ENCODE data around the gene AADACL4.

AADACL4 gene

GRCh38 chr1:12643785-12644184 lies at the start of gene AADACL4:
AADACL4 (plus strand) TSS chr1:12644085; CDS start chr1:12644547, 462 bp downstream.
- no peak for DNase-seq
- TF ChIP-seq POLR2A (IDR thresholded peaks at IDR 0.05; ENCODE audit: low read length) = no peak
- TF ChIP-seq GATA1 (IDR thresholded peaks at IDR 0.05; ENCODE audit: low read depth, low read length) = no peak

DNA sequence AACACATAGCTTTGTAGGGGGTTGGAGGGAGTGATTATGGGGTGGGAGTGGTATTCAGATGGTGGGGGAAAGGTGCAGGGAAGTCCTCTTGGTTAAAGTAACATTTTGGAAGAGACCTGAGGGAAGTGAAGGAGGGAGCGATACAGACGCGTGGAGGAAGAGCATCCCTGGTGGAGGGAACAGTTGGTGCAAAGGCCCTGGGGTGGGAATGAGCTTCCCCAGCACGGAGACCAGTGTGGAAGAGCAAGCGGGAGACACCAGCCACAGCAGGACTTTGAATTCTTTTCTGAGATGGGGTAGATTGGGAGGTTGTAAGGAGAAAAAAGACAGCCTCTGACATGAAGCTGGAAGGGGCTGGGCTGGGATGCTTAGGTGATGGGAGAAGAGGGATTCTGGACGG lies 49.4 kb upstream of the AADACL4 start:
- no peak for DNase-seq
- no peak for TF ChIP-seq GATA1 (IDR thresholded peaks at IDR 0.05; ENCODE audit: low read depth, low read length)
- TF ChIP-seq POLR2A (IDR thresholded peaks at IDR 0.05; ENCODE audit: low read length) = no peak

DNA sequence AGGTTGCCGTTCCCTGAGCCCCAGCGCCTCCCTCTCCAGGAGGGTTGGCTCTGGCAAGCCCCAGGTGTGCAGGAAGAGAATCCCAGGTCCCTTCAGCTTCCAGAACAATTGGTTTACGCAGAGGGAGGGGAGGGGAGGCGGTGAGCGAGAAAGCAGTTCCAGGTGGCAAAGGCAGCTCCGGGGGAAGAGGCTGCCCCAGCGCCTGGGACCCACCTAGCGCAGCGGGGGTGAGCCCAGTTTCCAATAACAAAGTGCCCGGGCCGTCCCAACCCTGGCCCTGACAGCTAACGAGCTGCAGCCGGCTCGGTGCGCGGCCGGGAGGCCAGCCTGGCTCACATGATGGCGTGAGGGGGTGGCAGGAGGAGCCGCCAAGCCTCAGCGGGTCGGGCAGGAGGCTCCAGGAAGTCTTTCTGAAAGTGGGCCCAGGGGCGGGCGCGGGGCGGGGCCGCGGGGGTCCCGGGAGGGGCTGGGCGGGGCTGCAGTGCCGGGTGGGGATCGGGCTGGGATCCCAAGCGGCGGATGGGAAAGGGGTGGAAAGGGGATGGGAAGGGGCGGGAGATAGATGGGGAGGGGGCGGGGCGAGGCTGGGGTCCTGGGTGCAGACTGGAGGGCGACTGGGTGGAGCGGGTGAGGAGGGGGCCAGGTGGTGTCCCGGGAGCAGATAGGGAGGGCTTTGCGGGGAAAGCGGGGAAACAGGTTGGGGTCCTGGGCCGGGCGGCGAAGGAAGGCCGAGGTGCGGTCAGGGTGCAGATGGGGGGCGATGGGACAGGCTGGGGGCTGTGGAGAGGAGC lies 48.7 kb upstream of the AADACL4 start:
- DNase-seq = peak in 1 of 2 experiments; percentile 15
- TF ChIP-seq GATA1 (IDR thresholded peaks at IDR 0.05; ENCODE audit: low read depth, low read length) (no peak), POLR2A (IDR thresholded peaks at IDR 0.05; ENCODE audit: low read length) (no peak)

DNA sequence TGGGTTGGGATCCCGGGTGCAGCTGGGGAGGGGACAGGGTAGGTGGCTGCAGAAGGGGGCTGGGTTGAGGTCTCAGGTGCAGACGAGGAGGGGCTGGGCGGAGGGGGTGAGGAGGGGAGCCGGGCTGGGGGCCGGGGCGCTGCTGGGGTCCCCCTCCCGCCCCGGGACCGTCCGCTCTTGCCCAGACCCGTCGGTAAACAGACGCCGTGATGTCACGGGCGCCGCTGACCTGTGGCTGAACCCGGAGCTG lies 48.2 kb upstream of the AADACL4 start:
- TF ChIP-seq GATA1 (IDR thresholded peaks at IDR 0.05; ENCODE audit: low read depth, low read length) = no peak
- no peak for TF ChIP-seq POLR2A (IDR thresholded peaks at IDR 0.05; ENCODE audit: low read length)
- no peak for DNase-seq

DNA sequence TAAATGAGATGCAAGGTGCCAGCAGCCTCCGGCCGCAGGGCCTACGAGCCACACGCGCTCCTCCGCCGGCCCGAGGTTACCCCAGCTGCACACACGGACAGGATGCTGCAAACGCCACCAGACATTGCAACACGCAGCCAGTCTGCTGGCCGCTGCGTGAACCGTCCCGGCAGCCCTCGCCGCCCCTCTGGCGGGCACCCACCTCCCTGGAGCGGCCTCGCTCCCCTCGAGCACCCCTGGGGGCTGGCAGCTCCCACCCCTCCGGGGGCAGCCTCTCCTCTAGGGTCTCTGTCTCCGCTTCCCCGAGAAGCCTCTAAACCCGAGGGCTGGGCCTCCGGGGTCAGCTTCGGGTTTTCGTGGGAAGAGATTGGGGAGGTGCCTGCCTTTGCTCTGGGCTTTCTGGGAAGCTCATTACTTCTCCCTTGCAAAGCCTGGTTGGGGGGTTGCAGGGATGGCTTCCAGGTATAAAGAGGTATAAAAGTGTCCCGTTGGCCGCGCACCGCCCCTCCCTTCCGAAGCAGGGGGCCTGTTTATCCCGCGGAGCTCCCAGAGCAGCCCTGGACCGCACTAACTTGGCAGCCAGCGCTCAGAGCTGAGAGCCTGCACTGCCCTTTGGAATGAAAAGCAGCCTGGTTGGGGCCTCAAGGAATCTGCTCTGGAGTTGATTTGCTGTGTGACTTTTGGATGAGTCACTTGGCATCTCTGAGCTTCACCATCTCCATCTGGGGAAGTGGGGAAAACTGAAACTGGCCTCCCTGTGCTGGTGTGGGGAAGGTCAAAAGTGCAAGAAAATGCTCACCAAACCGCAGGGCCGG lies 47.7 kb upstream of the AADACL4 start:
- no peak for TF ChIP-seq POLR2A (IDR thresholded peaks at IDR 0.05; ENCODE audit: low read length)
- TF ChIP-seq GATA1 (IDR thresholded peaks at IDR 0.05; ENCODE audit: low read depth, low read length) = no peak
- DNase-seq = peak; percentile 54 to 60

GRCh38 chr1:12597792-12598191 lies 46.1 kb upstream of the AADACL4 start:
- DNase-seq = no peak
- TF ChIP-seq GATA1 (IDR thresholded peaks at IDR 0.05; ENCODE audit: low read depth, low read length) = no peak
- TF ChIP-seq POLR2A (IDR thresholded peaks at IDR 0.05; ENCODE audit: low read length) = no peak

- TF ChIP-seq POLR2A (IDR thresholded peaks at IDR 0.05; ENCODE audit: low read length) = no peak
- TF ChIP-seq GATA1 (IDR thresholded peaks at IDR 0.05; ENCODE audit: low read depth, low read length) = no peak
- no peak for DNase-seq
These were observed 44.9 kb upstream of the AADACL4 start for GRCh38 chr1:12598974-12599373.

DNA sequence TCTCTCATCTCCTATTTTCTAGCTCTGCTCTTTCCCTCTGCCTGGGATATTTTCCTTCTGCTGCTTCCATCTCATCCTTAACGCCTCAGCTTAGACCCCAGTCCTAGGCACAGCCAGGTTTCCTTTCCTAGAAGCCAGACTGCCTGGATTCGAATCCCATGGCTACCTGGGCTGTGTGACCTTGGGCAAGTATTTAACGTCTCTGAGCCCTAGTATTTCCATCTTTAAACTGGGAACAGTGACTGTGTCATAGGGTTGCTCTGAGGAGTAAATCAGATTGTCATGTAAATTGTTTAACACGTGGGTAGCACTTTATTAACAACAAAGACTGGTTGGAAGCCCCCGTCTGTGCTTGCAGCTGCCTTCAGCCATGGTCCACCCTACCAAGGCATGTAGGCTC lies 44.2 kb upstream of the AADACL4 start:
- no peak for DNase-seq
- no peak for TF ChIP-seq GATA1 (IDR thresholded peaks at IDR 0.05; ENCODE audit: low read depth, low read length)
- TF ChIP-seq POLR2A (IDR thresholded peaks at IDR 0.05; ENCODE audit: low read length) = no peak

DNA sequence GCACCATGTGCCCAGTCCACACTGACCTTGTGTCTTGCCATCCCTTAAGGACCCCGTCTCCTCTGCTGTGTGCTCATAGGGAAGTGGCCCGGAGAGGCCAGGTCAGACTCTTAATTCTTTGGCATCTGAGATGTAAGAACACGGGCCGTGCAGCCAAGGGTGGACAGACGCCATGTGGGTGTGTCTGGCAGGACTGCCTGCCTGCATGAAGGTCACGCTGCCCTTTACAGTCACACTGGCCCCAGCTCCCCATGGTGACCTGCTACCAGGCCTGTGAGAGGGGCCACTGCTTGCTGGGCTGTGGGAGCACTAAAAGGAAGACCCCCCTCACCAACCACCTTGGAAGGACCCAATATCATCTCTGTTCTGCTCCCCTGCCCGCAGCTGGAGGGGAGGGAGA lies 43.5 kb upstream of the AADACL4 start:
- DNase-seq = no peak
- TF ChIP-seq POLR2A (IDR thresholded peaks at IDR 0.05; ENCODE audit: low read length) = no peak
- no peak for TF ChIP-seq GATA1 (IDR thresholded peaks at IDR 0.05; ENCODE audit: low read depth, low read length)

GRCh38 chr1:12600880-12601633 lies 42.8 kb upstream of the AADACL4 start:
- TF ChIP-seq GATA1 (IDR thresholded peaks at IDR 0.05; ENCODE audit: low read depth, low read length) (no peak), POLR2A (IDR thresholded peaks at IDR 0.05; ENCODE audit: low read length) (no peak)
- peak; percentile 36 to 51 for DNase-seq

DNA sequence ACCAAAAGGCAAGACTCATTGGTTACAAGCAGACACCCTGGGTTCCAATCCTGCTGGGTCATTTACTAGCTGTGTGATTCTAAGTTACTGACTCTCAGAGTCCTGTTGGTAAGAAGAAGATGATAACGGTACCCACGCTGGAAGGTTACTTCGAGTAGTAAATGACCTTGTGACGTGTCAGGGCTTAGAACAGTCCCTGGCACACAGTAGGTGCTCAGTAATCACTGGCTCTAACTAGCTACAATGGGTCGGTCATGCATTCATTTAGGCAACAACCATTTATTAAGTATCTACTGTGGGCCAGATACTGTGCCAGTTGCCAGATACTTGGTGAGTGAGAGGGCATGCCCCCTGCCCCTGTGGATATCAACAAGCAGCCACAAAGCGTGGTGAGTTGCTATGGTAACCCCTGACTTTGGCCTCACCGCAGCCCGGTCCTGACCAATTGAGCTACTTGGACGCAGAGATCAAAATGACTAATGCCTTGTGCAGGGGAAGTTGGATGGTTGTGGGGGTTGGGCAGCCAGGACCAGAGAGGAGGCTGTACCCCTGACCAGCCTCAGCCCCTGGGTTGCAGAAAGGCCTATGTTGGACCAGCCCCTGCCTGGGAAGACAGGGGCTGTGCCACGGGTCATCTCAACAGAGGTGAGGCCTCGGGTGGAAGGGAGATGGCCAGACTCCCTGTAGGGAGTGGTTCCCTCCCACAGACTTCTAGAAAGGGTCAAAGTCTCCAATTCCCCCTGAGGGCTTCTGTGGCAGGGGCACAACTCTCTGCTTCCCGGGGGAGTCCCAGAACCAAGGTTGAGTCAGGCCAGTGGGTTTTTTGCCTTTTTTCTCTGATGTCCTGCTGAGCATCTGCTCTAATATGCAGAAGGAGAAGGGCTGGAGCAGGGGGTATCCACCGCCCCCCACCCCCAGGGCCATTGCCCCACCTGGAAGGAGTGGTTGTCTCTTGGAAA lies 41.9 kb upstream of the AADACL4 start:
- peak in 1 of 2 experiments; percentile 10 for DNase-seq

GRCh38 chr1:12602659-12603024 lies 41.2 kb upstream of the AADACL4 start:
- TF ChIP-seq GATA1 (IDR thresholded peaks at IDR 0.05; ENCODE audit: low read depth, low read length) = no peak
- no peak for TF ChIP-seq POLR2A (IDR thresholded peaks at IDR 0.05; ENCODE audit: low read length)
- no peak for DNase-seq

More for the DNA sequence above, 41.9 kb upstream of the AADACL4 start:
- TF ChIP-seq GATA1 (IDR thresholded peaks at IDR 0.05; ENCODE audit: low read depth, low read length) = no peak

GRCh38 chr1:12603224-12603623 lies 40.7 kb upstream of the AADACL4 start:
- no peak for TF ChIP-seq GATA1 (IDR thresholded peaks at IDR 0.05; ENCODE audit: low read depth, low read length)
- no peak for TF ChIP-seq POLR2A (IDR thresholded peaks at IDR 0.05; ENCODE audit: low read length)
- no peak for DNase-seq
